HEK293 (cell line): ENCODE data around the gene TUG1.

Experiments used
- CTCF ChIA-PET: fragments of 350-600 bp; formaldehyde crosslinking; extraction: SDS; loops from one replicate; lab custom pipeline; 2021; ENCODE audit warnings: antibody characterized with exemption; lab: Yijun Ruan, JAX
- POLR2A ChIA-PET: fragments of 300-600 bp; formaldehyde crosslinking; extraction: SDS; loops from one replicate; lab custom pipeline; 2020; ENCODE audit warnings: antibody characterized with exemption, inconsistent platforms; lab: Yijun Ruan, JAX
- H3K27ac ChIP-seq: fragments of 200-500 bp; sonication (Bioruptor generic); 2 replicates; pipeline ENCODE4 v1.5.1; 2014; ENCODE audit warnings: low read depth, low read length, control low read depth, inconsistent platforms; ENCODE audit errors: extremely low read depth
- H3K36me3 ChIP-seq, 2 experiments: fragments of 200-500 bp in 1 of 2; sonication (Bioruptor generic) in 1 of 2; 1 replicate in 1 of 2; 2 replicates in 1 of 2; pipeline ENCODE4 v1.5.1; 2014 to 2017; ENCODE audit warnings: inconsistent platforms in 2 of 2, low read length in 2 of 2; ENCODE audit not compliant: control insufficient read depth in 2 of 2, insufficient read depth in 1 of 2
- H3K4me1 ChIP-seq: fragments of 200-500 bp; sonication (Bioruptor generic); 2 replicates; pipeline ENCODE4 v1.5.1; 2014; ENCODE audit warnings: mild to moderate bottlenecking, low read length, inconsistent platforms; ENCODE audit not compliant: control insufficient read depth, insufficient read depth
- H3K4me3 ChIP-seq: 2 replicates; pipeline ENCODE4 v1.5.1; 2011; ENCODE audit warnings: low read depth, mild to moderate bottlenecking, control low read depth, low read length, moderate library complexity
- H3K9me3 ChIP-seq: fragments of 200-500 bp; sonication (Bioruptor generic); 2 replicates; pipeline ENCODE4 v1.5.1; 2014; ENCODE audit warnings: low read depth, low read length, inconsistent platforms; ENCODE audit not compliant: control insufficient read depth, insufficient read depth
- ELK4 ChIP-seq: IDR thresholded peaks from 2 replicates; pipeline ENCODE4 v1.6.1; 2011; ENCODE audit warnings: mild to moderate bottlenecking, low read depth, low read length, borderline replicate concordance
- PBX3 ChIP-seq: sonication (generic); formaldehyde crosslinking; IDR thresholded peaks from 2 replicates; pipeline ENCODE4 v1.8.1; 2022; ENCODE audit warnings: mild to moderate bottlenecking, moderate library complexity, missing genetic modification reagents
- REST ChIP-seq: fragments of 450-650 bp; formaldehyde crosslinking; IDR thresholded peaks from 2 replicates; pipeline ENCODE4 v1.5.1; 2016; ENCODE audit warnings: missing biosample characterization, missing genetic modification characterization
- SP2 ChIP-seq: fragments of 450-650 bp; formaldehyde crosslinking; IDR thresholded peaks from 2 replicates; pipeline ENCODE4 v1.5.1; 2016; ENCODE audit warnings: missing biosample characterization, missing genetic modification characterization
- YY2 ChIP-seq: fragments of 450-650 bp; formaldehyde crosslinking; IDR thresholded peaks from 2 replicates; pipeline ENCODE4 v1.5.1; 2016; ENCODE audit warnings: missing biosample characterization, missing genetic modification characterization
- ZNF10 ChIP-seq: fragments of 450-650 bp; formaldehyde crosslinking; IDR thresholded peaks from 2 replicates; pipeline ENCODE4 v1.5.1; 2017; ENCODE audit warnings: missing biosample characterization, missing genetic modification characterization
- ZNF140 ChIP-seq: fragments of 450-650 bp; formaldehyde crosslinking; IDR thresholded peaks from 2 replicates; pipeline ENCODE4 v1.5.1; 2016; ENCODE audit warnings: missing biosample characterization, missing genetic modification characterization
- ZNF146 ChIP-seq: fragments of 450-650 bp; formaldehyde crosslinking; IDR thresholded peaks from 2 replicates; pipeline ENCODE4 v1.5.1; 2016; ENCODE audit warnings: missing biosample characterization, missing genetic modification characterization
- ZNF302 ChIP-seq: fragments of 450-650 bp; formaldehyde crosslinking; IDR thresholded peaks from 2 replicates; pipeline ENCODE4 v1.5.1; 2016; ENCODE audit warnings: missing biosample characterization, missing genetic modification characterization, low read depth
- ZNF391 ChIP-seq: fragments of 450-650 bp; formaldehyde crosslinking; IDR thresholded peaks from 2 replicates; pipeline ENCODE4 v1.5.1; 2016; ENCODE audit warnings: low read depth, missing biosample characterization, missing genetic modification characterization, borderline replicate concordance
- ZNF488 ChIP-seq: fragments of 450-650 bp; formaldehyde crosslinking; IDR thresholded peaks from 2 replicates; pipeline ENCODE4 v1.5.1; 2016; ENCODE audit warnings: missing biosample characterization, missing genetic modification characterization
- ZNF518A ChIP-seq: fragments of 450-650 bp; formaldehyde crosslinking; conservative IDR thresholded peaks from 2 replicates; pipeline ENCODE4 v1.5.1; 2016; ENCODE audit warnings: low read depth, missing biosample characterization, missing genetic modification characterization
- ZNF561 ChIP-seq: fragments of 450-650 bp; IDR thresholded peaks from 2 replicates; pipeline ENCODE4 v1.5.1; 2018; ENCODE audit warnings: missing biosample characterization, missing genetic modification characterization, borderline replicate concordance
- ZNF571 ChIP-seq: fragments of 450-650 bp; formaldehyde crosslinking; IDR thresholded peaks from 2 replicates; pipeline ENCODE4 v1.5.0; 2017; ENCODE audit warnings: missing biosample characterization, missing genetic modification characterization
- ZNF623 ChIP-seq: fragments of 450-650 bp; formaldehyde crosslinking; IDR thresholded peaks from 2 replicates; pipeline ENCODE4 v1.5.1; 2016; ENCODE audit warnings: missing biosample characterization, missing genetic modification characterization
- ZNF645 ChIP-seq: fragments of 450-650 bp; formaldehyde crosslinking; IDR thresholded peaks from 2 replicates; pipeline ENCODE4; 2016; ENCODE audit warnings: missing biosample characterization, missing genetic modification characterization
- ZSCAN30 ChIP-seq: fragments of 450-650 bp; IDR thresholded peaks from 2 replicates; pipeline ENCODE4 v1.5.1; 2018; ENCODE audit warnings: missing biosample characterization, mild to moderate bottlenecking, missing genetic modification characterization, moderate library complexity

The TUG1 gene

GRCh38 chr22:30949934-30950660, 19.0 kb upstream of the TUG1 start:
- Histone ChIP-seq H3K4me3 (no peak overlapping the region), H3K27ac (no peak overlapping the region), H3K9me3 (no peaks in the 10 kb centered on the region), H3K36me3 (peaks cover 53 to 83% of the 10 kb centered on the region in 2 experiments), H3K4me1 (no peaks in the 10 kb centered on the region)
- ChIA-PET POLR2A (interaction anchor here (0.8 kb wide), 1 partner anchor 280 kb away, joined by 3 read pairs; no protein-coding TSS in a partner anchor), CTCF (interaction anchor here (0.5 to 1.8 kb wide), 9 partner anchors 11 to 363 kb away, joined by 3 to 8 read pairs (median 4); no protein-coding TSS in a partner anchor)
- no peak for TF ChIP-seq ELK4
- TF ChIP-seq YY2 (tag by site-specific recombination): no peak
- TF ChIP-seq PBX3: no peak
- no peak for TF ChIP-seq ZNF518A (tag by site-specific recombination)
- TF ChIP-seq ZSCAN30 (tag by site-specific recombination): no peak
- TF ChIP-seq ZNF488 (tag by site-specific recombination): no peak
- no peak for TF ChIP-seq ZNF146 (tag by site-specific recombination)
- TF ChIP-seq ZNF140 (tag by site-specific recombination): no peak
- TF ChIP-seq ZNF623 (tag by site-specific recombination): no peak
- TF ChIP-seq ZNF571: no peak
- no peak for TF ChIP-seq REST (tag by site-specific recombination)
- no peak for TF ChIP-seq ZNF561
- TF ChIP-seq ZNF302 (tag by site-specific recombination): no peak
- no peak for TF ChIP-seq ZNF645 (tag by site-specific recombination)
- no peak for TF ChIP-seq ZNF391 (tag by site-specific recombination)
- TF ChIP-seq ZNF10 (tag by site-specific recombination): no peak
- TF ChIP-seq SP2 (tag by site-specific recombination): no peak
